Liver (tissue), 9 donors: ENCODE data around the gene CD46. TPM values are rescaled to one million over a fixed set of nuclear protein-coding genes. Genes with fewer than 3 reads are reported as not detected.
"Not testable (repeated sequence)": the region's sequence is repeated elsewhere in the genome, so short reads cannot be mapped to it uniquely, and the experiment has no call there.

Experiments
- DNase-seq: peaks from one replicate; pipeline ENCODE4 v3.0.0-alpha.2; 2017; ENCODE audit warnings: low spot score
- H3K27ac ChIP-seq, 2 donors: one replicate each; pipeline ENCODE4 v1.7.0; 2013; ENCODE audit warnings: inconsistent platforms in 2 of 2, low read length in 2 of 2, control low read depth in 1 of 2, low read depth in 1 of 2, mild to moderate bottlenecking in 1 of 2
- H3K27me3 ChIP-seq, 4 donors: one replicate each; pipeline versions ENCODE4 v1.6.1 to v1.7.0; 2013; ENCODE audit warnings: low read length in 3 of 4, inconsistent platforms in 1 of 4, mild to moderate bottlenecking in 1 of 4, moderate library complexity in 1 of 4; ENCODE audit not compliant: control insufficient read depth in 4 of 4, insufficient read depth in 4 of 4
- H3K36me3 ChIP-seq, 4 donors: one replicate each; pipeline versions ENCODE4 v1.6.1 to v1.7.0; 2013; ENCODE audit warnings: low read length in 3 of 4, mild to moderate bottlenecking in 3 of 4, low read depth in 1 of 4, moderate library complexity in 1 of 4; ENCODE audit not compliant: control insufficient read depth in 4 of 4, insufficient read depth in 3 of 4
- H3K4me1 ChIP-seq, 4 donors: one replicate each; pipeline versions ENCODE4 v1.6.1 to v1.7.0; 2013; ENCODE audit warnings: low read length in 3 of 4, mild to moderate bottlenecking in 3 of 4, moderate library complexity in 1 of 4; ENCODE audit not compliant: control insufficient read depth in 4 of 4, insufficient read depth in 4 of 4
- H3K4me3 ChIP-seq, 3 donors: one replicate each; pipeline versions ENCODE4 v1.6.1 to v1.7.0; 2013; ENCODE audit warnings: low read length in 3 of 3, control low read depth in 1 of 3, low read depth in 1 of 3, mild to moderate bottlenecking in 1 of 3
- H3K9ac ChIP-seq, 2 donors: one replicate each; pipeline ENCODE4 v1.7.0; 2013; ENCODE audit warnings: low read length in 2 of 2, mild to moderate bottlenecking in 2 of 2, moderate library complexity in 2 of 2, control low read depth in 1 of 2, low read depth in 1 of 2
- H3K9me3 ChIP-seq, 4 donors: one replicate each; pipeline versions ENCODE4 v1.6.1 to v1.7.0; 2013; ENCODE audit warnings: low read length in 3 of 4; ENCODE audit not compliant: control insufficient read depth in 4 of 4
- ATF3 ChIP-seq: IDR thresholded peaks from 2 replicates; pipeline ENCODE4 v1.6.1; 2016; ENCODE audit warnings: antibody characterized with exemption
- CTCF ChIP-seq: fragments of 150-350 bp; IDR thresholded peaks from 2 replicates; pipeline ENCODE4 v1.5.1; 2017; ENCODE audit warnings: improper control_type of control experiment, low read depth, low read length; ENCODE audit not compliant: missing input control
- EGR1 ChIP-seq, 2 donors: IDR thresholded peaks; 2 replicates each; pipeline ENCODE4 v1.6.1; 2016 to 2018; ENCODE audit warnings: antibody characterized with exemption in 2 of 2, low read depth in 2 of 2
- GABPA ChIP-seq, 2 donors: IDR thresholded peaks in 1 of 2; conservative IDR thresholded peaks in 1 of 2; 2 replicates each; pipeline ENCODE4 v1.6.1; 2016; ENCODE audit warnings: antibody characterized with exemption in 2 of 2, mild to moderate bottlenecking in 1 of 2, moderate library complexity in 1 of 2
- HNF4A ChIP-seq, 2 donors: conservative IDR thresholded peaks; 2 replicates each; pipeline ENCODE4 v1.6.1; 2016; ENCODE audit warnings: antibody characterized with exemption in 2 of 2, mild to moderate bottlenecking in 2 of 2
- HNF4G ChIP-seq: IDR thresholded peaks from 2 replicates; pipeline ENCODE4 v1.6.1; 2016; ENCODE audit warnings: antibody characterized with exemption
- JUND ChIP-seq, 2 donors: IDR thresholded peaks; 2 replicates each; pipeline ENCODE4 v1.6.1; 2016; ENCODE audit warnings: antibody characterized with exemption in 2 of 2
- MAX ChIP-seq: IDR thresholded peaks from 2 replicates; pipeline ENCODE4 v1.6.1; 2016; ENCODE audit warnings: antibody characterized with exemption
- REST ChIP-seq: IDR thresholded peaks from 2 replicates; pipeline ENCODE4 v1.6.1; 2016; ENCODE audit warnings: antibody characterized with exemption, mild to moderate bottlenecking
- RXRA ChIP-seq, 2 donors: IDR thresholded peaks; 2 replicates each; pipeline ENCODE4 v1.6.1; 2017 to 2018; ENCODE audit warnings: antibody characterized with exemption in 2 of 2, mild to moderate bottlenecking in 1 of 2
- SP1 ChIP-seq: IDR thresholded peaks from 2 replicates; pipeline ENCODE4 v1.6.1; 2018; ENCODE audit warnings: antibody characterized with exemption, mild to moderate bottlenecking
- TAF1 ChIP-seq: conservative IDR thresholded peaks from 2 replicates; pipeline ENCODE4 v1.6.1; 2016; ENCODE audit warnings: antibody characterized with exemption, mild to moderate bottlenecking
- YY1 ChIP-seq: IDR thresholded peaks from 2 replicates; pipeline ENCODE4 v1.6.1; 2016; ENCODE audit warnings: antibody characterized with exemption, mild to moderate bottlenecking
- ZBTB33 ChIP-seq: IDR thresholded peaks from 2 replicates; pipeline ENCODE4 v1.6.1; 2016; ENCODE audit warnings: antibody characterized with exemption
- WGBS: extraction: QIAGEN DNeasy Blood & Tissue Kit; methylation state at CpG from one replicate; pipeline ENCODE4 v1.1.7; 2013; 5-methylcytosine and 5-hydroxymethylcytosine counted together
- polyA plus RNA-seq, 2 donors: library from polyadenylated mRNA; stranded (reverse) in 1 of 2; unstranded in 1 of 2; fragments of 200-250 nt in 1 of 2; fragments of >200 nt in 1 of 2; fragmentation: Nextera tagmentation in 1 of 2; extraction: Ambion mirVana in 1 of 2; gene quantifications; one replicate each; pipeline versions ENCODE4 v1.2.1 to v1.2.3, GENCODE V29; 2013 to 2015
- total RNA-seq, 2 donors: library from RNA; depleted of rRNA; stranded (reverse); fragments of >200 nt; gene quantifications; one replicate each; pipeline ENCODE4 v1.2.3, GENCODE V29; 2014
- donor health status: healthy.
- donor health status: healthy.
- donor health status: healthy.
- donor health status: healthy.
- donor health status: healthy.

CD46 gene
- total and polyA plus RNA-seq, 4 donors = 71.3 to 177 (median 121) TPM

GRCh38 chr1:207751463-207751789, 428 bp upstream of the CD46 start:
- peak in 1 of 2 donors; percentile 21 for TF ChIP-seq HNF4A (conservative IDR thresholded peaks at IDR 0.05)
- peak in 1 of 2 donors; percentile 27 for TF ChIP-seq JUND (IDR thresholded peaks at IDR 0.05)
- DNase-seq = peak; percentile 38
- not testable (repeated sequence) for H3K27me3 ChIP-seq, H3K36me3 ChIP-seq, H3K9me3 ChIP-seq
- 7% methylated on average over 7 of the region's 7 CpGs for WGBS
- Histone ChIP-seq H3K9ac (peak overlapping the region; percentile 35 to 86), H3K4me3 (peak overlapping the region in 2 of 3 donors; percentile 63 to 71), H3K27ac (peak overlapping the region; percentile 76 to 98), H3K4me1 (peaks cover 5 to 37% (median 28%) of the 10 kb centered on the region in 4 donors)

DNA sequence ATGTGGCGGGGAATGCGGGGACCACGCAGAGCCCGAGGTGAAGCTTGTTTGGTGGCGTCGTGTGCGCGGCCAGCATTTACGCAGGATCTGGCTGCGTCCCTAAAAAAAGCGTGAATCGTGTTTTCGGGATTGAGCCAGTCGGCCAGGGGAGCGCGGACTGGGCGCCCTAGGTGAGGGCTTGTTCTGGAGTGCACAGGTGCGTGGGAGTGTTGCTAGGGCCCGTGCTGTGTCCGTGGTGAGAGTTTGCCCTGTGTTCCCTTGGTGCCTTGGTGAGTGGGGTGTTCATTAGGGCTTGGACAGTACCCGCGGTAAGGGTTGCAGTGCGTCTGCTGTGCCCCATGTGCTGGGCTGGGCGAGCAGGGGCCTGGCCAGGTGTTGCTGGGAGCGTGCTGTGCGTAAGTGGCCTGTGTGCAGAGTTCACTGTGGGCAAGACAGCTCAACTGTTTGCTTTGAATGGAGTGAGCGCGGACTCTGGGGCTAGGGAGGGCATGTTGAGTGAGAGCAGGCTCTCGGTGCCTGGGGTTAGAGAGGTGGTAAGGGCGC, 673 bp downstream of the CD46 start:
- H3K27me3 ChIP-seq = no peaks in the 10 kb centered on the region
- peaks cover 5 to 37% (median 28%) of the 10 kb centered on the region in 4 donors for H3K4me1 ChIP-seq
- H3K36me3 ChIP-seq = peaks cover 0 to 2% (median 0%) of the 10 kb centered on the region in 4 donors
- H3K9me3 ChIP-seq = no peaks in the 10 kb centered on the region
- WGBS = 1% methylated on average over 30 of the region's 30 CpGs
- peak overlapping the region; percentile 71 to 97 (median 90) for H3K4me3 ChIP-seq
- peak overlapping the region; percentile 97 to 98 for H3K27ac ChIP-seq
- TF ChIP-seq RXRA (IDR thresholded peaks at IDR 0.05) = peak; percentile 61 to 75
- no peak for TF ChIP-seq JUND (IDR thresholded peaks at IDR 0.05)
- peak; percentile 48 for TF ChIP-seq REST
- TF ChIP-seq TAF1 = peak; percentile 15
- TF ChIP-seq SP1 = peak; percentile 46
- TF ChIP-seq GABPA (IDR thresholded peaks at IDR 0.05 in 1 of 2, conservative IDR thresholded peaks at IDR 0.05 in 1 of 2) = no peak
- TF ChIP-seq MAX = peak; percentile 83
- TF ChIP-seq YY1 = peak; percentile 88
- peak; percentile 58 to 77 for TF ChIP-seq HNF4A (conservative IDR thresholded peaks at IDR 0.05)
- TF ChIP-seq ZBTB33 = no peak
- TF ChIP-seq EGR1 (IDR thresholded peaks at IDR 0.05; ENCODE audit: low read depth in 2 of 2) = peak in 1 of 2 donors; percentile 61
- peak; percentile 75 for DNase-seq
- H3K9ac ChIP-seq = peak overlapping the region; percentile 74 to 92

GRCh38 chr1:207753611-207754010, 1.8 kb downstream of the CD46 start:
- Histone ChIP-seq H3K36me3 (peaks cover 0 to 11% (median 8%) of the 10 kb centered on the region in 4 donors), H3K4me3 (peak overlapping the region; percentile 25 to 90 (median 71)), H3K9ac (peak overlapping the region in 1 of 2 donors; percentile 92), H3K4me1 (peaks cover 5 to 37% (median 28%) of the 10 kb centered on the region in 4 donors), H3K9me3 (no peaks in the 10 kb centered on the region), H3K27me3 (no peaks in the 10 kb centered on the region), H3K27ac (peak overlapping the region in 1 of 2 donors; percentile 98)
- TF ChIP-seq TAF1 (no peak), CTCF (no peak), ATF3 (no peak), HNF4G (no peak), SP1 (no peak), YY1 (no peak), RXRA (IDR thresholded peaks at IDR 0.05) (no peak)
- WGBS = 63% methylated on average over 7 of the region's 7 CpGs
- no peak for DNase-seq
